SK-N-SH treated with all-trans-retinoic acid at 6 μM for 48 hours (cell line): ENCODE data around the gene FKBP4.

Experiments used
- ATAC-seq: fragments of 200-7000 bp; cut with Tn5 transposase; 3 replicates; pipeline ENCODE4 v1.9.1; 2020; ENCODE audit warnings: mild to moderate bottlenecking, moderate library complexity
- ARNTL ChIP-seq: fragments of 450-650 bp; formaldehyde crosslinking; IDR thresholded peaks from 2 replicates; pipeline ENCODE4 v1.5.0; 2020; ENCODE audit warnings: low read depth, mild to moderate bottlenecking, moderate library complexity, borderline replicate concordance
- BACH2 ChIP-seq: fragments of 250-450 bp; sonication (Bioruptor Pico); IDR thresholded peaks from 2 replicates; pipeline ENCODE4 v1.9.0; 2021; ENCODE audit warnings: mild to moderate bottlenecking, borderline replicate concordance
- ESRRG ChIP-seq: fragments of 250-450 bp; sonication (Bioruptor Pico); IDR thresholded peaks from 2 replicates; pipeline ENCODE4 v1.6.1; 2021; ENCODE audit warnings: mild to moderate bottlenecking
- ZFP30 ChIP-seq: fragments of 450-650 bp; formaldehyde crosslinking; IDR thresholded peaks from 2 replicates; pipeline ENCODE4 v1.5.0; 2022; ENCODE audit warnings: mild to moderate bottlenecking, moderate library complexity

Gene FKBP4

GRCh38 chr12:2853626-2854025 is 58.9 kb downstream of the FKBP4 start:
- TF ChIP-seq BACH2 (CRISPR knock-in tag) (no peak), ARNTL (no peak), ESRRG (no peak), ZFP30 (CRISPR knock-in tag) (no peak)
- TF ChIP-seq, all 23 proteins: peak for 0
- ATAC-seq, result peak; percentile 94
